Neural cell (in vitro differentiated cells): ENCODE results near the gene CDC45.

ENCODE experiments used
- EZH2 ChIP-seq: fragments of 200-600, 300-800 bp; shearing (Covaris generic), sonication (generic); IDR thresholded peaks from 2 replicates; pipeline ENCODE4 v1.6.1; 2014; ENCODE audit warnings: antibody characterized with exemption, low read length, borderline replicate concordance, mild to moderate bottlenecking; ENCODE audit not compliant: insufficient read depth, poor library complexity, severe bottlenecking
- POLR2AphosphoS5 ChIP-seq: IDR thresholded peaks from 2 replicates; pipeline ENCODE4 v1.6.1; 2012
- RAD21 ChIP-seq: fragments of 450-650 bp; conservative IDR thresholded peaks from 2 replicates; pipeline ENCODE4 v1.6.1; 2014; ENCODE audit warnings: antibody characterized with exemption, mild to moderate bottlenecking, moderate library complexity
- SMC3 ChIP-seq: fragments of 450-650 bp; conservative IDR thresholded peaks from 2 replicates; pipeline ENCODE4 v1.6.1; 2014; ENCODE audit warnings: antibody characterized with exemption, mild to moderate bottlenecking, moderate library complexity; ENCODE audit not compliant: poor library complexity
- TAF1 ChIP-seq: IDR thresholded peaks from 2 replicates; pipeline ENCODE4 v1.6.1; 2012; ENCODE audit warnings: low read depth
- TF ChIP-seq, protein P1 (sequence below): fragments of 450-650 bp; IDR thresholded peaks from 2 replicates; pipeline ENCODE4 v1.5.1; 2014; ENCODE audit warnings: antibody characterized with exemption, mild to moderate bottlenecking, moderate library complexity; ENCODE audit not compliant: poor library complexity, severe bottlenecking

DNA sequence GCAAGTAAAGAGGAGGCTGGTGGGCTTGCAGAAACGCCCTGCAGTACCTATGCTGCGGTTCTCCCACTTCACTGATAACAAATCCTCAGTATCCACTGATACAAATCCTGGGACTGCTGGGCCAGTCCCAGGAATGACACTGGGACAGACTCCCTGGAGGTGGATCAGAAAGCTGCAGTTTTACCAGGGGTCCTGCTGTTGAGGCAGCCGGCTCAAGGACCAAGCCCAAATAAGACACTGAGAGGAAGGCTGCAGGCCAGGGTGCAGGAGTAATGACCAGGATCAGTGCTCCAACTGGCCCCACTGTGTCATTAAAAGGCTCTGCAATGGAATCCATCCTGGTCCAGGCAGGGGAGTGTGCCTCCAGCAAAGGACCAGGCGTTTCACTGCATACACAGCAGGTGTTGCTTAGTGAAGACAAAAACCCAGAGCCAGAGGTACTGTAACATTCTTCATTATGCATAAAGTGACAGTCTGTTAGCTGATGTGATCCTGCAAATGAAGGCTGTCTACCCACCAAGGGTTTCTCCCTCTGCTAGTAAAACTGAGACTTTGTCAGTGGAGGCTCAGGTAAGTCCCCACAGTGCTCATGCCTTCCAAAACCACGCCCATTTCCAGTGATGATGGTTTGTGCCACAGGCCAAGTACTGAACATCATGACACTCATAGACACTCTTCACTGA is 30.8 kb upstream of the CDC45 start:
- TF ChIP-seq EZH2 (no peak), RAD21 (no peak), SMC3 (no peak), POLR2AphosphoS5 (no peak), TAF1 (no peak)
- TF ChIP-seq, protein P1, sequence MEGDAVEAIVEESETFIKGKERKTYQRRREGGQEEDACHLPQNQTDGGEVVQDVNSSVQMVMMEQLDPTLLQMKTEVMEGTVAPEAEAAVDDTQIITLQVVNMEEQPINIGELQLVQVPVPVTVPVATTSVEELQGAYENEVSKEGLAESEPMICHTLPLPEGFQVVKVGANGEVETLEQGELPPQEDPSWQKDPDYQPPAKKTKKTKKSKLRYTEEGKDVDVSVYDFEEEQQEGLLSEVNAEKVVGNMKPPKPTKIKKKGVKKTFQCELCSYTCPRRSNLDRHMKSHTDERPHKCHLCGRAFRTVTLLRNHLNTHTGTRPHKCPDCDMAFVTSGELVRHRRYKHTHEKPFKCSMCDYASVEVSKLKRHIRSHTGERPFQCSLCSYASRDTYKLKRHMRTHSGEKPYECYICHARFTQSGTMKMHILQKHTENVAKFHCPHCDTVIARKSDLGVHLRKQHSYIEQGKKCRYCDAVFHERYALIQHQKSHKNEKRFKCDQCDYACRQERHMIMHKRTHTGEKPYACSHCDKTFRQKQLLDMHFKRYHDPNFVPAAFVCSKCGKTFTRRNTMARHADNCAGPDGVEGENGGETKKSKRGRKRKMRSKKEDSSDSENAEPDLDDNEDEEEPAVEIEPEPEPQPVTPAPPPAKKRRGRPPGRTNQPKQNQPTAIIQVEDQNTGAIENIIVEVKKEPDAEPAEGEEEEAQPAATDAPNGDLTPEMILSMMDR = no peak
